ENCODE results near the gene AKR1C1. TPM values are rescaled to one million over a fixed set of nuclear protein-coding genes. Genes with fewer than 3 reads are reported as not detected.
"Not testable (repeated sequence)": the region's sequence is repeated elsewhere in the genome, so short reads cannot be mapped to it uniquely, and the experiment has no call there.

The AKR1C1 gene
- total RNA-seq, 1 experiment from 2014 or later = 2.1 TPM

GRCh38 chr10:4918236-4918635 lies 45.0 kb upstream of the AKR1C1 start:
- no peaks in the 10 kb centered on the region for H3K4me1 ChIP-seq (ENCODE audit: control insufficient read depth in 1 of 2, insufficient read depth in 2 of 2, low read length in 2 of 2)
- ChIA-PET CTCF (no interaction called here), RAD21 (ENCODE audit: low non-redundant PET in 1 of 2, low total read pairs in 2 of 2, uncharacterized antibody in 2 of 2, unreplicated experiment in 2 of 2) (no interaction called here), POLR2A (no interaction called here)
- no peaks in the 10 kb centered on the region; the same call in 1 of the 2 replicates for H4K20me1 ChIP-seq (ENCODE audit: insufficient read depth)
- TF ChIP-seq POLR2A (IDR thresholded peaks at IDR 0.05; ENCODE audit: borderline replicate concordance, extremely low read depth, insufficient read depth, insufficient read length) = no peak
- no peak for TF ChIP-seq REST (IDR thresholded peaks at IDR 0.05; ENCODE audit: low read depth)
- TF ChIP-seq EZH2 (IDR thresholded peaks at IDR 0.05) = no peak
- TF ChIP-seq TCF7L2 (IDR thresholded peaks at IDR 0.05; ENCODE audit: borderline replicate concordance, extremely low read depth, insufficient read depth, insufficient read length) = no peak
- no peak for TF ChIP-seq ZNF274 (IDR thresholded peaks at IDR 0.05; ENCODE audit: low read depth, low read length)
- TF ChIP-seq EGR1 (IDR thresholded peaks at IDR 0.05; ENCODE audit: low read depth) = no peak
- TF ChIP-seq YY1 (IDR thresholded peaks at IDR 0.05; ENCODE audit: extremely low read depth, insufficient replicate concordance, low read depth, low read length) = no peak
- no peaks in the 10 kb centered on the region for H3K79me2 ChIP-seq (ENCODE audit: insufficient read depth, low read length)
- ATAC-seq (no peak), DNase-seq (ENCODE audit: low read depth, low spot score) (no peak)
- H3K9ac ChIP-seq (ENCODE audit: low read length) = no peak overlapping the region
- no peak overlapping the region for H2AFZ ChIP-seq (ENCODE audit: low read depth, low read length, poor library complexity, severe bottlenecking)
- no peaks in the 10 kb centered on the region for H3K27me3 ChIP-seq (ENCODE audit: insufficient read depth, low read length)
- H3K4me3 ChIP-seq (replicated peaks in 1 of 2; ENCODE audit: low read depth in 1 of 2, low read length in 2 of 2) = no peak overlapping the region
- no peaks in the 10 kb centered on the region for H3K9me2 ChIP-seq (ENCODE audit: insufficient read depth)
- BruUV-seq (replicated peaks) = no TSS peak
- intact Hi-C loops (cut with micrococcal nuclease) = no loop called here
- no peaks in the 10 kb centered on the region for H3K9me3 ChIP-seq (ENCODE audit: control insufficient read depth in 1 of 2, insufficient read depth in 1 of 2, low read depth in 1 of 2, low read length in 2 of 2)
- no peaks in the 10 kb centered on the region for H3K36me3 ChIP-seq (ENCODE audit: control insufficient read depth in 1 of 2, insufficient read depth in 2 of 2, low read length in 2 of 2)
- no peak overlapping the region for H3K27ac ChIP-seq (ENCODE audit: low read depth, low read length)
- H3K4me2 ChIP-seq (ENCODE audit: low read length) = no peak overlapping the region

GRCh38 chr10:4924482-4924881 lies 38.7 kb upstream of the AKR1C1 start:
- H3K27me3 ChIP-seq (ENCODE audit: insufficient read depth, low read length); H4K20me1 ChIP-seq (ENCODE audit: insufficient read depth); H3K36me3 ChIP-seq (ENCODE audit: control insufficient read depth in 1 of 2, insufficient read depth in 2 of 2, low read length in 2 of 2); CTCF ChIA-PET; H3K27ac ChIP-seq (ENCODE audit: low read depth, low read length); H3K4me2 ChIP-seq (ENCODE audit: low read length); BruUV-seq (replicated peaks); RAD21 ChIA-PET (ENCODE audit: low non-redundant PET in 1 of 2, low total read pairs in 2 of 2, uncharacterized antibody in 2 of 2, unreplicated experiment in 2 of 2); H3K4me1 ChIP-seq (ENCODE audit: control insufficient read depth in 1 of 2, insufficient read depth in 2 of 2, low read length in 2 of 2); H3K4me3 ChIP-seq (replicated peaks in 1 of 2; ENCODE audit: low read depth in 1 of 2, low read length in 2 of 2); ATAC-seq; H3K79me2 ChIP-seq (ENCODE audit: insufficient read depth, low read length); H3K9me3 ChIP-seq (ENCODE audit: control insufficient read depth in 1 of 2, insufficient read depth in 1 of 2, low read depth in 1 of 2, low read length in 2 of 2); POLR2A ChIA-PET; H2AFZ ChIP-seq (ENCODE audit: low read depth, low read length, poor library complexity, severe bottlenecking); DNase-seq (ENCODE audit: low read depth, low spot score); H3K9ac ChIP-seq (ENCODE audit: low read length); H3K9me2 ChIP-seq (ENCODE audit: insufficient read depth): not testable (repeated sequence)
- intact Hi-C loops (cut with micrococcal nuclease) = loop anchor here (5.0 kb wide), 1 partner anchor 52 kb away; no protein-coding TSS in a partner anchor

Measured in HCT116 (cell line).